PC-9 (cell line): ENCODE data around the gene CD6.

Source experiments
- EZH2 ChIP-seq: fragments of 200-600 bp; sonication (generic); IDR thresholded peaks from 2 replicates; pipeline ENCODE4 v1.8.0; 2017; ENCODE audit warnings: antibody characterized with exemption, low read depth
- TF ChIP-seq, protein P1 (sequence below): fragments of 200-600 bp; sonication (generic); conservative IDR thresholded peaks from 2 replicates; pipeline ENCODE4 v1.6.1; 2017; ENCODE audit warnings: mixed run types, antibody characterized with exemption, mild to moderate bottlenecking, moderate library complexity

DNA sequence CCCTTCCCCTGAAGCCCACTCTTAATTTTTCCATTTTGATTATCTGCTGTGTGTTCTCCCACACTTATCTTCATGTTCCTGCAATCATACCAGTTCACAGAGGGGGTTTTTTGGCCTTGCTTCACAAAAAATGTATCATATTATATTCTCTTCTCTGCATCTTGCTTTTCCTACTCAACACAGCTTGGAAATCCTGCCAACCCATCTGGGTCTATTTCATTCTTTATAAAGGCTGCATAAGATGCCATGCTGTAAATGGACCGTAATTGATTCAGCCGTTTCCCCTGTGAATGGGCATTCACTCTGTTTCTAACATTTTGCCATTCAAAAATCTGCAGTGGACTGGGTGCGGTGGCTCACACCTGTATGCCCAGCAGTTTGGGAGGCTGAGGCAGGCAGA lies 30.5 kb downstream of the CD6 start:
- TF ChIP-seq, protein P1, sequence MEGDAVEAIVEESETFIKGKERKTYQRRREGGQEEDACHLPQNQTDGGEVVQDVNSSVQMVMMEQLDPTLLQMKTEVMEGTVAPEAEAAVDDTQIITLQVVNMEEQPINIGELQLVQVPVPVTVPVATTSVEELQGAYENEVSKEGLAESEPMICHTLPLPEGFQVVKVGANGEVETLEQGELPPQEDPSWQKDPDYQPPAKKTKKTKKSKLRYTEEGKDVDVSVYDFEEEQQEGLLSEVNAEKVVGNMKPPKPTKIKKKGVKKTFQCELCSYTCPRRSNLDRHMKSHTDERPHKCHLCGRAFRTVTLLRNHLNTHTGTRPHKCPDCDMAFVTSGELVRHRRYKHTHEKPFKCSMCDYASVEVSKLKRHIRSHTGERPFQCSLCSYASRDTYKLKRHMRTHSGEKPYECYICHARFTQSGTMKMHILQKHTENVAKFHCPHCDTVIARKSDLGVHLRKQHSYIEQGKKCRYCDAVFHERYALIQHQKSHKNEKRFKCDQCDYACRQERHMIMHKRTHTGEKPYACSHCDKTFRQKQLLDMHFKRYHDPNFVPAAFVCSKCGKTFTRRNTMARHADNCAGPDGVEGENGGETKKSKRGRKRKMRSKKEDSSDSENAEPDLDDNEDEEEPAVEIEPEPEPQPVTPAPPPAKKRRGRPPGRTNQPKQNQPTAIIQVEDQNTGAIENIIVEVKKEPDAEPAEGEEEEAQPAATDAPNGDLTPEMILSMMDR, result no peak
- TF ChIP-seq EZH2, result no peak
